Karpas-422 (cell line): ENCODE data around the gene KNSTRN. TPM values are rescaled to one million over a fixed set of nuclear protein-coding genes. Genes with fewer than 3 reads are reported as not detected.

Experiments
- DNase-seq: peaks from one replicate; pipeline ENCODE4 v3.0.0-alpha.2; 2015
- H2AFZ ChIP-seq: fragments of 200-600 bp; sonication (generic); 2 replicates; pipeline ENCODE4 v1.6.1; 2014; ENCODE audit warnings: antibody characterized with exemption, low read length, mixed read lengths
- H3K27ac ChIP-seq: fragments of 200-600 bp; sonication (generic); 2 replicates; pipeline ENCODE4 v1.5.1; 2014; ENCODE audit warnings: mild to moderate bottlenecking, low read length, moderate library complexity
- H3K27me3 ChIP-seq: fragments of 200-600 bp; sonication (generic); 2 replicates; pipeline ENCODE4 v1.6.1; 2014; ENCODE audit warnings: low read length, mixed read lengths
- H3K36me3 ChIP-seq: fragments of 200-600 bp; sonication (generic); 2 replicates; pipeline ENCODE4 v1.6.1; 2014; ENCODE audit warnings: low read length, mixed read lengths; ENCODE audit not compliant: insufficient read depth
- H3K4me1 ChIP-seq: fragments of 200-600 bp; sonication (generic); 2 replicates; pipeline ENCODE4 v1.6.1; 2014; ENCODE audit warnings: mild to moderate bottlenecking, low read length, mixed read lengths
- H3K4me2 ChIP-seq: fragments of 200-600 bp; sonication (generic); 2 replicates; pipeline ENCODE4 v1.6.1; 2014; ENCODE audit warnings: low read length, low read depth, mild to moderate bottlenecking; ENCODE audit not compliant: poor library complexity, severe bottlenecking
- H3K4me3 ChIP-seq: fragments of 200-600 bp; sonication (generic); 2 replicates; pipeline ENCODE4 v1.5.1; 2014; ENCODE audit warnings: mild to moderate bottlenecking, antibody characterized with exemption, low read length, mixed read lengths
- H3K79me2 ChIP-seq: fragments of 200-600 bp; sonication (generic); 2 replicates; pipeline ENCODE4 v1.6.1; 2014; ENCODE audit warnings: mild to moderate bottlenecking, low read length, mixed read lengths
- H3K9ac ChIP-seq: fragments of 200-600 bp; sonication (generic); 2 replicates; pipeline ENCODE4 v1.6.0; 2014; ENCODE audit warnings: low read length
- H3K9me2 ChIP-seq: fragments of 200-600 bp; sonication (generic), shearing (Covaris generic); replicated peaks from 2 replicates; pipeline ENCODE4 v1.6.0; 2014; ENCODE audit warnings: mild to moderate bottlenecking, low read length, moderate library complexity; ENCODE audit not compliant: insufficient read depth
- H3K9me3 ChIP-seq: fragments of 300-700, 200-600 bp; sonication (generic); 2 replicates; pipeline ENCODE4 v1.6.1; 2014; ENCODE audit warnings: low read length, mixed read lengths
- H4K20me1 ChIP-seq: fragments of 200-600 bp; sonication (generic); 2 replicates; pipeline ENCODE4 v1.6.1; 2014; ENCODE audit warnings: mild to moderate bottlenecking, antibody characterized with exemption, low read length, low read depth; ENCODE audit not compliant: insufficient read depth
- total RNA-seq: library from RNA; depleted of rRNA; stranded (reverse); fragments of >200 nt; shearing (Covaris generic); gene quantifications from 2 replicates; pipeline ENCODE4 v1.2.3, GENCODE V29; 2014; ENCODE audit warnings: low replicate concordance

The KNSTRN gene
- total RNA-seq, 1 experiment from 2014 or later: 34.5 TPM

DNA sequence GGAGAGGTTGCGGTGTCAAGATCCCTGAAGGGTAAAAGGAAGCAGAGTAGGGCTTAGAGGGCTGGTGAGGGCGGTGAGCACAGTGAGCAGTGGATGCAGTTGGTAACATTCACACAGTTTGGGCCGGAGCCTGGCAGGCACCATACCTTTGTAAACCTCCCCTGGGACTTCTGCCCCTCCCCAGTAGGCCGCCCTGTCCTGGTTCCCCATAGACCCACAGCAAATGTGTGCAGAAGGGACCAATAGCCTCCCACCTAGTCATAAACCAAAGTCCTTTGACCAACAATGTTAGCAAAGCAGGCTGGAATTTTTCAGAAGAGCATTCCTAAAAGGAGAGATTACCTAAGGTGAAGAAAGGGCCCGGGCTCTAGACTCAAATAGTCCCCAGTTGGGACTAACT, 33.4 kb upstream of the KNSTRN start:
- Histone ChIP-seq H3K9ac (no peak overlapping the region), H3K4me3 (no peak overlapping the region), H4K20me1 (no peaks in the 10 kb centered on the region), H3K9me2 (no peaks in the 10 kb centered on the region), H3K36me3 (no peaks in the 10 kb centered on the region), H3K4me1 (0 out of 2 replicates have a peak, but pooled peaks cover 2% of the 10 kb centered on the region), H3K9me3 (no peaks in the 10 kb centered on the region), H3K4me2 (no peak overlapping the region), H3K79me2 (no peaks in the 10 kb centered on the region), H3K27ac (no peak overlapping the region), H2AFZ (no peak overlapping the region), H3K27me3 (no peaks in the 10 kb centered on the region)
- no peak for DNase-seq

DNA sequence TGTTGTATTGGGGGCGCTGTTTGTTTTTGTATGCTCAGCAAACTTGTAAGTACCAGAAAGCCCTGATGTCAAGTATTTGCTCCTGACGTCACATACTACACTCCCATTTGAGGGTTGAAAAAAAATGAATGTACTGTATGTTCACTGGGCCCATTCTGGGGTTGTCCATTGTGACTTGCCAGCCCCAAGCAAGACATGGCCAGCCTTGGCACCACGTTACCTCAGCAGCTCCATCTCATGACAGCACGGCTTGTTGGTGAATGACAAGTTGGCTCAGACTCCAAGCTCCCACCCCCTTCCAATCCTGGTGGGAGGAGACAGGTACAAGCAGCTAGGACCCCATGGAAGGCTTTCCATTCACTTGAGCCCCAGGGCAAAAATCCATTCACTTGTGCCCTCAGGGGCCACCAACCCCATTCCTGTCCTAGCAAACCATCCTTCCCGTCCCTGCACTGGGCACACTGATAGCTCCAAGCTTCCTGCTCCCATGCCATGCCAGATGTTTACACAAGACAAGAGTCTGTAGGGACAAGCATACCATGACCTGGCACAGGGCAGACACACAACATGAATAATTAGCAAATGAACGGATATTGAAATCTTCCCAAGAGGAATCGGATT, 30.1 kb upstream of the KNSTRN start:
- Histone ChIP-seq H3K9ac (no peak overlapping the region), H3K27ac (no peak overlapping the region), H3K4me3 (no peak overlapping the region), H3K36me3 (no peaks in the 10 kb centered on the region), H3K4me2 (no peak overlapping the region), H4K20me1 (no peaks in the 10 kb centered on the region), H3K4me1 (peaks cover under 1% of the 10 kb centered on the region), H3K27me3 (no peaks in the 10 kb centered on the region), H3K9me3 (no peaks in the 10 kb centered on the region), H3K9me2 (no peaks in the 10 kb centered on the region), H2AFZ (no peak overlapping the region), H3K79me2 (no peaks in the 10 kb centered on the region)
- no peak for DNase-seq

GRCh38 chr15:40353697-40354096, 28.8 kb upstream of the KNSTRN start:
- H3K4me2 ChIP-seq: no peak overlapping the region

DNA sequence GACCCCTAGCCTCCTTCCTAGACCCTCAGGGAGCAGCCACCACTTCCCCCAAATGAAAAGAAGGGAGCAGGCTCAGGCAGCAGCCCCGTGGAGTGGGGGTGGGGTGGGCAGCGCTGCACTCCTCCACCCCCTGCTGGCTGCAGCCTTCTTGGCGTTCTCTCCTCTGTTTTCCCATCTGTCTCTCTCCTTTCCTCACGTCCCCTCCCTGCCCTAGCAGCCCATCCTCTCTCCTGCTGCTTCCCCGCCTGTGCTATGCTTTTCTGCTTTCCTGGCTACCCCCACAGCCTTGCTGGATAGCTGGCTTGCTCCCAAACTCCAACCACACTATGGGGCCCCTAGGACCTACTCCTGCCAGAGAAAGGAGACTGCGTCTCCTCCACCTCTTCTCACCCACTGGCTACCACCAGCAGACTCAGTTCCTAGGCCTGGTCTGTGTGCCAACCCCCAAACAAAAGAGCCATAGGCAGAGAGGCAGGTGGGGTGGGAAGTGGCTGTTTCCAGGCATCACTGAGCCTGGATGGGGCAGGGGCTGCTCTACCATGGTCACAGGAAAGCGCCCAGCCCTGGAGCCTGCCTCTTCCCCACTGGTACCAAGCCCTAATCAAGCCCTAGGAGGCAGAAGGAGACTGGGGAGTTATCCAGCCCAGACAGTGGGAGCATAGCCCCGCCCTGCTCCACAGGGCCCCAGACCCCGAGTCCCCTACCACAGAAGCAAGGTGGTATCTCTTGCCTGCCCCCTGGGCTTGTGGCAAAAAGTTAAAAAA, 27.9 kb upstream of the KNSTRN start:
- Histone ChIP-seq H3K4me2 (no peak overlapping the region), H4K20me1 (no peaks in the 10 kb centered on the region), H3K79me2 (no peaks in the 10 kb centered on the region), H3K4me3 (no peak overlapping the region), H3K9me3 (no peaks in the 10 kb centered on the region), H3K36me3 (no peaks in the 10 kb centered on the region), H3K27me3 (no peaks in the 10 kb centered on the region), H3K27ac (no peak overlapping the region), H2AFZ (no peak overlapping the region), H3K9me2 (no peaks in the 10 kb centered on the region), H3K9ac (no peak overlapping the region), H3K4me1 (peaks cover 15% of the 10 kb centered on the region)
- peak; percentile 56 for DNase-seq

More at GRCh38 chr15:40353697-40354096, 28.8 kb upstream of the KNSTRN start:
- Histone ChIP-seq H3K9me3 (no peaks in the 10 kb centered on the region), H3K4me3 (no peak overlapping the region), H3K36me3 (no peaks in the 10 kb centered on the region), H3K27me3 (no peaks in the 10 kb centered on the region), H3K27ac (no peak overlapping the region), H4K20me1 (no peaks in the 10 kb centered on the region), H2AFZ (no peak overlapping the region), H3K79me2 (no peaks in the 10 kb centered on the region), H3K9ac (no peak overlapping the region), H3K9me2 (no peaks in the 10 kb centered on the region), H3K4me1 (peaks cover 10% of the 10 kb centered on the region)
- DNase-seq: no peak

GRCh38 chr15:40355976-40356585, 26.4 kb upstream of the KNSTRN start:
- Histone ChIP-seq H3K79me2 (no peaks in the 10 kb centered on the region), H3K9me2 (no peaks in the 10 kb centered on the region), H3K4me2 (no peak overlapping the region), H3K4me3 (no peak overlapping the region), H3K36me3 (no peaks in the 10 kb centered on the region), H3K27ac (no peak overlapping the region), H3K9me3 (no peaks in the 10 kb centered on the region), H3K4me1 (peaks cover 15% of the 10 kb centered on the region), H4K20me1 (no peaks in the 10 kb centered on the region), H2AFZ (no peak overlapping the region), H3K9ac (no peak overlapping the region), H3K27me3 (no peaks in the 10 kb centered on the region)
- no peak for DNase-seq

DNA sequence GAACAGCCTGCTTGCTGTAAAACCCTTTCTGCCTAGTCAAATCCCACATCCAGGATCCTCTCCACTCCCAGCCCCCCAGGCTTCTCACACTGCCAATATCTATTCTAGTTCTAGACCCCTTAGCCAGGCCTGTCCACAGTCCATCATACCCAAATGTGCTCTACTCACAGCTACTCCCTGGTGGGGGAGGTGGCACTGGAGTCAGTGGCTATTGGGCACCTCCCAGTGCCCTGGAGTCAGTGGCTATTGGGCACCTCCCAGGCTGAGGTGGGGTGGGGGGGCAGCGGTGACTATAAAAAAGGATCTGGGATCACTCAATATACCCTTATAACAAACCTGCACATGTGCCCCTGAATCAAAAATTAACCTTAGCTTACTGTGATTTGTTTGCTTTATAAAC, 25.3 kb upstream of the KNSTRN start:
- H3K79me2 ChIP-seq: no peaks in the 10 kb centered on the region
- no peak overlapping the region for H2AFZ ChIP-seq
- DNase-seq: no peak
- H3K36me3 ChIP-seq: no peaks in the 10 kb centered on the region
- no peaks in the 10 kb centered on the region; the same call in 1 of the 2 replicates for H4K20me1 ChIP-seq
- no peaks in the 10 kb centered on the region for H3K27me3 ChIP-seq
- H3K4me1 ChIP-seq: peaks cover 15% of the 10 kb centered on the region
- H3K9ac ChIP-seq: no peak overlapping the region
- peak overlapping the region; percentile 79 for H3K4me2 ChIP-seq
- H3K4me3 ChIP-seq: peak overlapping the region; percentile 72
- no peaks in the 10 kb centered on the region for H3K9me3 ChIP-seq
- H3K9me2 ChIP-seq: no peaks in the 10 kb centered on the region
- no peak overlapping the region for H3K27ac ChIP-seq

DNA sequence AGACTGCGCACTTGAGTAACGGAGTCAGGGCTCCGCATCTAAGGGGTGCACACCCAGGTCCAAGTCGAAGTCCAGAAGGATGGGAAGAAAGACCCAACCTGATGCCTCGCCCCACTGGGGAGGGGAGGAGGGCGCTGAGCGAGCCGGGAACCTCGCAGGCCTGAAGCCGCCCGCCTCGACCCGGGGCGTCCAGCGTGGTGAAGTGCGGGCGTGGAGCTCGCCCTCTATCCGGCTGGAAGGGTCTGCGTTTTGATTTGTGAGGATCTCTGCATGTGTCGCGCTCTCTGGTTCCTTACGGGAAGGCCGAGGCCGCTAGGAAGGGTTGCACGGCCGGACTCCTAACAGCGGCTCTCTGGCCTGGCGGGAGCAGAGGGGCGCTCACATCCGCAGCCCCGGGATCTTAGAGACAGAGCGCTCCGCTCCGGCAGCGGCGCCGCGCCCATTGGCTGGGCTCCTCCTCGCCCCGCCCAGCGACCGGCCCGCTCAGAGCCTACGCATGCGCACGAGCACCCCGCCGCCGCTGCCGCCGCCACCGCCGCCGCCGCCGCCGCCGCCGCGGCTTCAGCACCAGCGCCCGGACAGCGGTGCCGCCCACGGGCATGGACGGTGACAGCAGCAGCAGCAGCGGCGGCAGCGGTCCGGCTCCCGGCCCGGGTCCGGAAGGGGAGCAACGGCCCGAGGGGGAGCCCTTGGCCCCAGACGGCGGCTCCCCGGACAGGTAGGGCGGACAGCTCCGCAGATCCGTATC, 24.6 kb upstream of the KNSTRN start, which contains the start of gene DISP2:
DISP2 (plus strand) TSS at position 497 of the 748 bp plus-strand sequence; CDS start at position 600, 103 bp downstream.
- Histone ChIP-seq H3K4me1 (peaks cover 15% of the 10 kb centered on the region), H3K27me3 (no peaks in the 10 kb centered on the region), H3K9me2 (no peaks in the 10 kb centered on the region), H2AFZ (peak within 1 kb of the TSS; percentile 72), H4K20me1 (no peaks in the 10 kb centered on the region; the same call in 1 of the 2 replicates), H3K79me2 (no peaks in the 10 kb centered on the region), H3K9me3 (no peaks in the 10 kb centered on the region), H3K9ac (peak within 1 kb of the TSS; percentile 63), H3K27ac (no peak within 1 kb of the TSS), H3K4me2 (peak within 1 kb of the TSS; percentile 79), H3K4me3 (peak within 1 kb of the TSS; percentile 72), H3K36me3 (no peaks in the 10 kb centered on the region)
- peak; percentile 95 for DNase-seq
